Smooth muscle cell (in vitro differentiated cells): ENCODE data around the gene RBM42. TPM values are rescaled to one million over a fixed set of nuclear protein-coding genes. Genes with fewer than 3 reads are reported as not detected.

Experiments
- DNase-seq: peaks from one replicate; lab custom pipeline; 2025; ENCODE audit not compliant: unreplicated experiment; lab: John Stamatoyannopoulos, UW
- H2AFZ ChIP-seq: fragments of 200-600 bp; sonication (generic); 2 replicates; pipeline ENCODE4 v1.6.0; 2016; ENCODE audit warnings: antibody characterized with exemption, low read depth, mild to moderate bottlenecking
- H3F3A ChIP-seq: fragments of 200-600 bp; sonication (generic); 2 replicates; pipeline ENCODE4 v1.6.0; 2017; ENCODE audit warnings: antibody characterized with exemption, low read depth
- H3K27ac ChIP-seq: fragments of 200-600 bp; sonication (generic); 2 replicates; pipeline ENCODE4 v1.5.1; 2016; ENCODE audit warnings: low read depth, mild to moderate bottlenecking
- H3K27me3 ChIP-seq: fragments of 200-600 bp; sonication (generic); 2 replicates; pipeline ENCODE4 v1.6.1; 2016; ENCODE audit warnings: low read depth, mild to moderate bottlenecking
- H3K36me3 ChIP-seq: fragments of 200-600 bp; sonication (generic); 2 replicates; pipeline ENCODE4 v1.5.1; 2016; ENCODE audit warnings: low read depth
- H3K4me1 ChIP-seq: fragments of 200-600 bp; sonication (generic); 2 replicates; pipeline ENCODE4 v1.5.1; 2016; ENCODE audit warnings: low read depth
- H3K4me2 ChIP-seq: fragments of 200-600 bp; sonication (generic); 2 replicates; pipeline ENCODE4 v1.6.0; 2016; ENCODE audit warnings: mild to moderate bottlenecking
- H3K4me3 ChIP-seq: fragments of 200-600 bp; sonication (generic); 2 replicates; pipeline ENCODE4 v1.5.1; 2016; ENCODE audit warnings: mild to moderate bottlenecking
- H3K79me2 ChIP-seq: fragments of 200-600 bp; sonication (generic); 2 replicates; pipeline ENCODE4 v1.6.0; 2016; ENCODE audit warnings: low read depth, mild to moderate bottlenecking
- H3K9ac ChIP-seq: fragments of 200-600 bp; sonication (generic); 2 replicates; pipeline ENCODE4 v1.6.0; 2016; ENCODE audit warnings: low read depth
- H3K9me3 ChIP-seq: fragments of 200-600 bp; sonication (generic); replicated peaks from 2 replicates; pipeline ENCODE4 v1.5.1; 2016; ENCODE audit warnings: low read depth
- H4K20me1 ChIP-seq: fragments of 200-600 bp; sonication (generic); 2 replicates; pipeline ENCODE4 v1.6.0; 2016; ENCODE audit warnings: low read depth
- CTCF ChIP-seq: fragments of 200-600 bp; sonication (generic); IDR thresholded peaks from 2 replicates; pipeline ENCODE4 v1.5.1; 2017; ENCODE audit warnings: borderline replicate concordance, mild to moderate bottlenecking, antibody characterized with exemption; ENCODE audit not compliant: insufficient read depth, poor library complexity, severe bottlenecking
- WGBS: methylation state at CpG from one replicate; pipeline ENCODE4 v1.1.7; 2016; ENCODE audit warnings: low lambda C conversion rate; 5-methylcytosine and 5-hydroxymethylcytosine counted together
- polyA plus RNA-seq: library from polyadenylated mRNA; unstranded; fragments of >200 nt; fragmentation: Nextera tagmentation; extraction: Ambion mirVana; gene quantifications from 2 replicates; pipeline ENCODE4 v1.2.1, GENCODE V29; 2016
- total RNA-seq: library from RNA; depleted of rRNA; stranded (reverse); fragments of >200 nt; gene quantifications from 2 replicates; pipeline ENCODE4 v1.2.3, GENCODE V29; 2014

The RBM42 gene
- total and polyA plus RNA-seq, 2 experiments from 2014 or later: 42.4 to 143 TPM

- 95% methylated on average over 8 of the region's 8 CpGs for WGBS
Measured at GRCh38 chr19:35639863-35640262, 11.0 kb downstream of the RBM42 start.

GRCh38 chr19:35641515-35642151 lies 12.8 kb downstream of the RBM42 start, which contains the start of gene ETV2:
Gene ETV2 (plus strand): TSS chr19:35641745. CDS start chr19:35642461, 716 bp downstream.
- Histone ChIP-seq H3K27ac (peak within 1 kb of the TSS; percentile 86), H3K27me3 (no peaks in the 10 kb centered on the region), H4K20me1 (no peaks in the 10 kb centered on the region), H3K4me2 (peak within 1 kb of the TSS; percentile 91), H2AFZ (no peak within 1 kb of the TSS), H3K4me3 (no peak within 1 kb of the TSS), H3K36me3 (no peaks in the 10 kb centered on the region), H3K9ac (peak within 1 kb of the TSS; percentile 28), H3K9me3 (no peaks in the 10 kb centered on the region), H3K4me1 (peaks cover 13% of the 10 kb centered on the region), H3F3A (peaks cover 18% of the 10 kb centered on the region), H3K79me2 (no peaks in the 10 kb centered on the region)
- DNase-seq: no peak
- no peak for TF ChIP-seq CTCF
- 21% methylated on average over 27 of the region's 28 CpGs for WGBS

More at GRCh38 chr19:35639863-35640262, 11.0 kb downstream of the RBM42 start:
- Histone ChIP-seq H3K27me3 (no peaks in the 10 kb centered on the region), H3K79me2 (no peaks in the 10 kb centered on the region), H3K4me3 (no peak overlapping the region), H3K4me1 (peaks cover 13% of the 10 kb centered on the region), H2AFZ (no peak overlapping the region), H3K9me3 (no peaks in the 10 kb centered on the region), H4K20me1 (no peaks in the 10 kb centered on the region), H3K27ac (no peak overlapping the region), H3K4me2 (no peak overlapping the region), H3K36me3 (no peaks in the 10 kb centered on the region), H3F3A (peaks cover 9% of the 10 kb centered on the region), H3K9ac (no peak overlapping the region)
- no peak for TF ChIP-seq CTCF
- DNase-seq: no peak

- H4K20me1 ChIP-seq: no peaks in the 10 kb centered on the region
- H3K36me3 ChIP-seq: no peaks in the 10 kb centered on the region
- H2AFZ ChIP-seq: no peak overlapping the region
- H3K27ac ChIP-seq: peak overlapping the region; percentile 86
- H3K4me3 ChIP-seq: no peak overlapping the region
- no peak for DNase-seq
- H3K27me3 ChIP-seq: no peaks in the 10 kb centered on the region
- peaks cover 21% of the 10 kb centered on the region for H3F3A ChIP-seq
- H3K79me2 ChIP-seq: no peaks in the 10 kb centered on the region
- WGBS: 72% methylated on average over 10 of the region's 10 CpGs
- H3K4me2 ChIP-seq: peak overlapping the region; percentile 91
- peaks cover 13% of the 10 kb centered on the region for H3K4me1 ChIP-seq
- H3K9me3 ChIP-seq: no peaks in the 10 kb centered on the region
- TF ChIP-seq CTCF: no peak
- H3K9ac ChIP-seq: peak overlapping the region; percentile 28
Measured at GRCh38 chr19:35642312-35642711, 13.5 kb downstream of the RBM42 start.

GRCh38 chr19:35642798-35643254 lies 14.0 kb downstream of the RBM42 start:
- TF ChIP-seq CTCF: no peak
- Histone ChIP-seq H2AFZ (peak overlapping the region; percentile 80), H3K4me1 (peaks cover 13% of the 10 kb centered on the region), H3K9ac (peak overlapping the region; percentile 26), H3K4me3 (peak overlapping the region; percentile 61), H3K79me2 (no peaks in the 10 kb centered on the region), H3K27ac (peak overlapping the region; percentile 86), H3K36me3 (no peaks in the 10 kb centered on the region), H3K27me3 (no peaks in the 10 kb centered on the region), H4K20me1 (no peaks in the 10 kb centered on the region), H3K4me2 (peak overlapping the region; percentile 91), H3F3A (peaks cover 21% of the 10 kb centered on the region), H3K9me3 (no peaks in the 10 kb centered on the region)
- DNase-seq: no peak
- WGBS: 40% methylated on average over 15 of the region's 15 CpGs
